Activated naive CD8-positive, alpha-beta T cell (primary cell): ENCODE measurements around the gene TEX9.

Experiments
- H3K27ac Mint-ChIP-seq: one replicate; pipeline ENCODE4 v1.8.0; 2021; ENCODE audit warnings: mixed read lengths
- H3K27me3 Mint-ChIP-seq: one replicate; pipeline ENCODE4 v1.8.0; 2021; ENCODE audit warnings: mixed read lengths
- H3K36me3 Mint-ChIP-seq: one replicate; pipeline ENCODE4 v1.8.0; 2021; ENCODE audit warnings: mixed read lengths
- H3K4me1 Mint-ChIP-seq: one replicate; pipeline ENCODE4 v1.8.0; 2021; ENCODE audit warnings: low read depth, mixed read lengths
- H3K4me3 Mint-ChIP-seq: one replicate; pipeline ENCODE4 v1.8.0; 2021; ENCODE audit warnings: mild to moderate bottlenecking, mixed read lengths
- H3K9me3 Mint-ChIP-seq: one replicate; pipeline ENCODE4 v1.8.0; 2021; ENCODE audit warnings: low read depth, mixed read lengths

TEX9 gene

GRCh38 chr15:56454836-56455235, 89.6 kb downstream of the TEX9 start:
- H3K27ac Mint-ChIP-seq: no peak overlapping the region
- no peak overlapping the region for H3K4me3 Mint-ChIP-seq
- H3K27me3 Mint-ChIP-seq: peaks cover 11% of the 10 kb centered on the region
- no peaks in the 10 kb centered on the region for H3K4me1 Mint-ChIP-seq
- no peaks in the 10 kb centered on the region for H3K9me3 Mint-ChIP-seq
- H3K36me3 Mint-ChIP-seq: no peaks in the 10 kb centered on the region

GRCh38 chr15:56456229-56456628, 91.0 kb downstream of the TEX9 start:
- H3K4me3 Mint-ChIP-seq: no peak overlapping the region
- H3K4me1 Mint-ChIP-seq: no peaks in the 10 kb centered on the region
- H3K27ac Mint-ChIP-seq: no peak overlapping the region
- H3K9me3 Mint-ChIP-seq: no peaks in the 10 kb centered on the region
- H3K36me3 Mint-ChIP-seq: no peaks in the 10 kb centered on the region
- peaks cover 9% of the 10 kb centered on the region for H3K27me3 Mint-ChIP-seq

GRCh38 chr15:56459096-56459495, 93.9 kb downstream of the TEX9 start:
- no peak overlapping the region for H3K27ac Mint-ChIP-seq

GRCh38 chr15:56460071-56460470, 94.8 kb downstream of the TEX9 start:
- H3K4me3 Mint-ChIP-seq: no peak overlapping the region
- H3K36me3 Mint-ChIP-seq: no peaks in the 10 kb centered on the region
- H3K4me1 Mint-ChIP-seq: peaks cover 9% of the 10 kb centered on the region
- H3K9me3 Mint-ChIP-seq: no peaks in the 10 kb centered on the region
- peaks cover 15% of the 10 kb centered on the region for H3K27me3 Mint-ChIP-seq
- no peak overlapping the region for H3K27ac Mint-ChIP-seq

More at GRCh38 chr15:56459096-56459495, 93.9 kb downstream of the TEX9 start:
- H3K4me1 Mint-ChIP-seq: no peaks in the 10 kb centered on the region
- peaks cover 9% of the 10 kb centered on the region for H3K27me3 Mint-ChIP-seq
- no peak overlapping the region for H3K4me3 Mint-ChIP-seq
- H3K36me3 Mint-ChIP-seq: no peaks in the 10 kb centered on the region
- H3K9me3 Mint-ChIP-seq: no peaks in the 10 kb centered on the region

- Mint-ChIP-seq H3K4me1 (peaks cover 14% of the 10 kb centered on the region), H3K36me3 (no peaks in the 10 kb centered on the region), H3K4me3 (no peak overlapping the region), H3K27ac (no peak overlapping the region), H3K27me3 (peaks cover 14% of the 10 kb centered on the region), H3K9me3 (no peaks in the 10 kb centered on the region)
Measured at GRCh38 chr15:56460947-56461346, 95.7 kb downstream of the TEX9 start.

- H3K4me3 Mint-ChIP-seq: peak within 1 kb of the TSS; percentile 92
- H3K27ac Mint-ChIP-seq: no peak within 1 kb of the TSS
- no peaks in the 10 kb centered on the region for H3K9me3 Mint-ChIP-seq
- H3K36me3 Mint-ChIP-seq: peaks cover 3% of the 10 kb centered on the region
- H3K4me1 Mint-ChIP-seq: peaks cover 26% of the 10 kb centered on the region
- H3K27me3 Mint-ChIP-seq: peaks cover 13% of the 10 kb centered on the region
Measured at GRCh38 chr15:56464893-56465520, 99.8 kb downstream of the TEX9 start, which contains the start of gene MNS1. TSS of gene MNS1 (minus strand) at chr15:56465137. CDS start at chr15:56464972, 165 bp downstream.

- H3K27me3 Mint-ChIP-seq: peaks cover 12% of the 10 kb centered on the region
- peaks cover 26% of the 10 kb centered on the region for H3K4me1 Mint-ChIP-seq
- no peak overlapping the region for H3K4me3 Mint-ChIP-seq
- no peaks in the 10 kb centered on the region for H3K9me3 Mint-ChIP-seq
- no peak overlapping the region for H3K27ac Mint-ChIP-seq
- peaks cover 3% of the 10 kb centered on the region for H3K36me3 Mint-ChIP-seq
Measured at GRCh38 chr15:56467616-56468015, 102.4 kb downstream of the TEX9 start.

GRCh38 chr15:56468401-56468800, 103.2 kb downstream of the TEX9 start:
- Mint-ChIP-seq H3K4me1 (peaks cover 26% of the 10 kb centered on the region), H3K4me3 (peak overlapping the region; percentile 85), H3K27ac (peak overlapping the region; percentile 23), H3K9me3 (no peaks in the 10 kb centered on the region), H3K27me3 (peaks cover 12% of the 10 kb centered on the region), H3K36me3 (peaks cover 3% of the 10 kb centered on the region)

- peaks cover 3% of the 10 kb centered on the region for H3K36me3 Mint-ChIP-seq
- H3K27ac Mint-ChIP-seq: no peak overlapping the region
- no peaks in the 10 kb centered on the region for H3K9me3 Mint-ChIP-seq
- no peak overlapping the region for H3K4me3 Mint-ChIP-seq
- H3K27me3 Mint-ChIP-seq: peaks cover 9% of the 10 kb centered on the region
- peaks cover 22% of the 10 kb centered on the region for H3K4me1 Mint-ChIP-seq
Measured at GRCh38 chr15:56469483-56469882, 104.3 kb downstream of the TEX9 start.

- Mint-ChIP-seq H3K36me3 (peaks cover 3% of the 10 kb centered on the region), H3K9me3 (no peaks in the 10 kb centered on the region), H3K27ac (no peak overlapping the region), H3K4me1 (peaks cover 10% of the 10 kb centered on the region), H3K27me3 (peaks cover 2% of the 10 kb centered on the region), H3K4me3 (no peak overlapping the region)
Measured at GRCh38 chr15:56471440-56472069, 106.3 kb downstream of the TEX9 start.

- Mint-ChIP-seq H3K27ac (no peak overlapping the region), H3K9me3 (no peaks in the 10 kb centered on the region), H3K36me3 (peaks cover 3% of the 10 kb centered on the region), H3K27me3 (peaks cover 2% of the 10 kb centered on the region), H3K4me1 (peaks cover 10% of the 10 kb centered on the region), H3K4me3 (no peak overlapping the region)
Measured at GRCh38 chr15:56472278-56472677, 107.1 kb downstream of the TEX9 start.

GRCh38 chr15:56473017-56473416, 107.8 kb downstream of the TEX9 start:
- peaks cover 3% of the 10 kb centered on the region for H3K36me3 Mint-ChIP-seq
- peaks cover 5% of the 10 kb centered on the region for H3K27me3 Mint-ChIP-seq
- peaks cover 9% of the 10 kb centered on the region for H3K4me1 Mint-ChIP-seq
- H3K9me3 Mint-ChIP-seq: no peaks in the 10 kb centered on the region
- no peak overlapping the region for H3K4me3 Mint-ChIP-seq
- H3K27ac Mint-ChIP-seq: no peak overlapping the region

GRCh38 chr15:56475351-56475750, 110.1 kb downstream of the TEX9 start:
- Mint-ChIP-seq H3K9me3 (no peaks in the 10 kb centered on the region), H3K27me3 (peaks cover 10% of the 10 kb centered on the region), H3K27ac (no peak overlapping the region)

More at GRCh38 chr15:56475351-56475750, 110.1 kb downstream of the TEX9 start:
- peaks cover 7% of the 10 kb centered on the region for H3K36me3 Mint-ChIP-seq
- no peak overlapping the region for H3K4me3 Mint-ChIP-seq
- H3K4me1 Mint-ChIP-seq: no peaks in the 10 kb centered on the region
